Adrenal gland (tissue), 12 donors: ENCODE results near the gene ABCD1. TPM values are rescaled to one million over a fixed set of nuclear protein-coding genes. Genes with fewer than 3 reads are reported as not detected.

Source experiments
- DNase-seq, 7 donors: peaks; one replicate each; pipeline ENCODE4 v3.0.0-alpha.2; 2019 to 2020
- H3K27ac ChIP-seq, 5 donors: fragments of 200-600 bp; sonication (generic) in 4 of 5; 1 replicate in 3 of 5; 2 replicates in 2 of 5; pipeline versions ENCODE4 v1.5.1 to v1.8.0; 2016 to 2020; ENCODE audit warnings: mild to moderate bottlenecking in 1 of 5
- H3K27me3 ChIP-seq: fragments of 200-600 bp; 2 replicates; pipeline ENCODE4 v1.8.0; 2021
- H3K36me3 ChIP-seq, 2 donors: fragments of 200-600 bp; replicated peaks in 1 of 2; 1 replicate in 1 of 2; 2 replicates in 1 of 2; pipeline versions ENCODE4 v1.5.1 to v1.8.0; 2018 to 2022
- H3K4me1 ChIP-seq, 2 donors: fragments of 200-600 bp; replicated peaks in 1 of 2; 1 replicate in 1 of 2; 2 replicates in 1 of 2; pipeline versions ENCODE4 v1.5.1 to v1.8.0; 2018 to 2021
- H3K4me3 ChIP-seq, 4 donors: fragments of 200-600 bp; sonication (generic) in 3 of 4; one replicate each; pipeline ENCODE4 v1.5.1; 2016 to 2018
- H3K9me3 ChIP-seq, 3 donors: fragments of 200-600 bp; sonication (generic) in 1 of 3; replicated peaks in 1 of 3; 1 replicate in 2 of 3; 2 replicates in 1 of 3; pipeline versions ENCODE4 v1.5.1 to v1.8.0; 2016 to 2021
- CTCF ChIP-seq, 6 experiments: fragments of 450-650 bp in 4 of 6; fragments of 200-600 bp in 2 of 6; sonication (generic) in 1 of 6; IDR thresholded peaks; 1 replicate in 5 of 6; 2 replicates in 1 of 6; pipeline versions ENCODE4 v1.5.1 to v1.8.0; 2016 to 2021; ENCODE audit warnings: antibody characterized with exemption in 6 of 6, mild to moderate bottlenecking in 2 of 6, moderate library complexity in 1 of 6
- POLR2A ChIP-seq, 2 donors: fragments of 450-650 bp; IDR thresholded peaks; one replicate each; pipeline ENCODE4 v1.6.1; 2017; ENCODE audit warnings: antibody characterized with exemption in 2 of 2, mild to moderate bottlenecking in 2 of 2, moderate library complexity in 1 of 2
- WGBS, 4 donors: extraction: QIAGEN DNeasy Blood & Tissue Kit in 2 of 4; methylation state at CpG; one replicate each; pipeline versions ENCODE4 v1.1.5 to v1.1.7; 2013 to 2017; 5-methylcytosine and 5-hydroxymethylcytosine counted together
- intact Hi-C, 2 donors: fragments of 100-400 bp; cut with DNase I; formaldehyde crosslinking; loops; one replicate each; pipeline versions ENCODE4 v1.14.1 to v1.15.0; 2022 to 2023
- polyA plus RNA-seq, 3 donors: library from polyadenylated mRNA; stranded (reverse); fragments of 200-250 nt in 2 of 3; fragments of 350-450 nt in 1 of 3; fragmentation: Illumina TruSeq in 1 of 3; extraction: RNeasy Lipid Tissue Mini Kit (QIAGEN cat#74804) in 1 of 3; gene quantifications; one replicate each; pipeline ENCODE4 v1.2.3, GENCODE V29; 2013 to 2014
- total RNA-seq, 9 donors: library from RNA; depleted of rRNA in 4 of 9; stranded (reverse); fragments of >200 nt in 4 of 9; fragments of 120-200 nt in 1 of 9; fragmentation: NEBNext Ultra II Directional in 1 of 9; extraction: Animal tissue kit (Norgen Biotek cat#: 25700) in 1 of 9; gene quantifications; one replicate each; pipeline versions ENCODE4 v1.1.0 to v1.2.4, GENCODE V29; 2013 to 2023
- donor health status: healthy with polysubstance abuse.
- donor health status: Bipolar disorder and iron deficiency.
- donor health status: DM: yes; HTN: yes; CAD: no.
- donor health status: DM: no; HTN: no; CAD: no.
- donor health status: DM: no; HTN: no; CAD: no.
- donor health status: DM: yes; HTN: yes; CAD: no.

The ABCD1 gene
- total and polyA plus RNA-seq, 12 donors, result 29.6 to 78.0 (median 50.4) TPM

GRCh38 chrX:153722704-153723350 is 1.8 kb upstream of the ABCD1 start:
- intact Hi-C loops, result no loop called here
- H3K36me3 ChIP-seq, result peaks cover 0 to 27% of the 10 kb centered on the region in 2 donors
- H3K27me3 ChIP-seq, result no peaks in the 10 kb centered on the region
- H3K27ac ChIP-seq, result peak overlapping the region; percentile 60 to 96 (median 89)
- 21 to 68% (median 41%) methylated on average over 4 to 12 of the region's 12 CpGs for WGBS, 4 donors
- peak overlapping the region in 1 of 4 donors; percentile 74 for H3K4me3 ChIP-seq
- TF ChIP-seq CTCF (IDR thresholded peaks at IDR 0.05) (no peak), POLR2A (IDR thresholded peaks at IDR 0.05) (no peak)
- no peak for DNase-seq
- no peaks in the 10 kb centered on the region for H3K9me3 ChIP-seq
- peaks cover 27 to 34% of the 10 kb centered on the region in 2 donors for H3K4me1 ChIP-seq

- H3K36me3 ChIP-seq, result peaks cover 0 to 23% of the 10 kb centered on the region in 2 donors
- peak in 5 of 7 donors; percentile 31 to 74 (median 44) for DNase-seq
- no peaks in the 10 kb centered on the region for H3K27me3 ChIP-seq
- H3K4me3 ChIP-seq, result peak overlapping the region in 3 of 4 donors; percentile 17 to 74 (median 18)
- H3K27ac ChIP-seq, result peak overlapping the region; percentile 60 to 96 (median 89)
- no peak for TF ChIP-seq CTCF (IDR thresholded peaks at IDR 0.05)
- peak in 1 of 2 donors; percentile 22 for TF ChIP-seq POLR2A (IDR thresholded peaks at IDR 0.05)
- peaks cover 34 to 37% of the 10 kb centered on the region in 2 donors for H3K4me1 ChIP-seq
- intact Hi-C loops, result no loop called here
- 0 to 34% (median 13%) methylated on average over 2 to 76 of the region's 78 CpGs for WGBS, 4 donors
- no peaks in the 10 kb centered on the region for H3K9me3 ChIP-seq
Measured at GRCh38 chrX:153723351-153724251, 1.1 kb upstream of the ABCD1 start.

GRCh38 chrX:153725039-153725831 is 579 bp downstream of the ABCD1 start:
- Histone ChIP-seq H3K36me3 (peaks cover 0 to 9% of the 10 kb centered on the region in 2 donors), H3K9me3 (no peaks in the 10 kb centered on the region), H3K4me1 (peaks cover 37 to 39% of the 10 kb centered on the region in 2 donors), H3K27me3 (no peaks in the 10 kb centered on the region), H3K27ac (peak overlapping the region; percentile 54 to 96 (median 86)), H3K4me3 (peak overlapping the region in 2 of 4 donors; percentile 9 to 74)
- WGBS, 4 donors, result 42 to 62% (median 47%) methylated on average over 16 to 55 of the region's 55 CpGs; no CpG with 5 or more reads in 1 of the 4 donors
- no peak for TF ChIP-seq CTCF (IDR thresholded peaks at IDR 0.05)
- no peak for TF ChIP-seq POLR2A (IDR thresholded peaks at IDR 0.05)
- intact Hi-C loops, result no loop called here
- peak in 4 of 7 donors; percentile 20 to 53 (median 40) for DNase-seq
